K562 (cell line): Measurements from ENCODE around the gene ARHGAP26. TPM values are rescaled to one million over a fixed set of nuclear protein-coding genes. Genes with fewer than 3 reads are reported as not detected.

Source experiments
- ATAC-seq: fragments of 200-7000 bp; cut with Tn5 transposase; 3 replicates; pipeline ENCODE4 v1.9.1; 2020; ENCODE audit warnings: moderate library complexity
- BruUV-seq: library from RNA; stranded (reverse); fragments of 400-500 nt; replicated peaks from 2 replicates; lab custom pipeline; 2021; lab: Mats Ljungman, UMichigan
- CTCF ChIA-PET: fragments of 300-600 bp; formaldehyde crosslinking; extraction: SDS; loops from one replicate; lab custom pipeline; 2021; ENCODE audit warnings: low intra/inter-chr PET ratio; lab: Yijun Ruan, JAX
- POLR2A ChIA-PET: fragments of 300-600, 350-650 bp; sonication (Branson Sonifier 250); formaldehyde crosslinking; extraction: SDS; loops from one replicate; lab custom pipeline; 2021; ENCODE audit warnings: antibody characterized with exemption, inconsistent platforms; lab: Yijun Ruan, JAX
- DNase-seq, 4 experiments: peaks; one replicate each; pipeline versions ENCODE4 v3.0.0 to v3.0.0-alpha.2; 2011 to 2018; ENCODE audit warnings: low spot score in 3 of 4, mixed read lengths in 3 of 4; ENCODE audit errors: extremely low read depth in 1 of 4
- FAIRE-seq: peaks from 2 replicates; lab custom pipeline; 2011; peaks lifted over from hg19 to GRCh38; lab: Jason Lieb, UNC
- H2AFZ ChIP-seq: 2 replicates; pipeline ENCODE4 v1.6.0; 2011; ENCODE audit warnings: low read depth, low read length, control low read depth, inconsistent platforms
- H3K27ac ChIP-seq: fragments of 200-600 bp; 3 replicates; pipeline ENCODE4 v1.8.0; 2011; ENCODE audit warnings: low read depth, mild to moderate bottlenecking, control low read depth, inconsistent platforms, low read length, moderate library complexity, mixed read lengths; ENCODE audit errors: extremely low read depth
- H3K27me3 ChIP-seq, 2 experiments: fragments of 300-600 bp in 1 of 2; 2 replicates in 1 of 2; 3 replicates in 1 of 2; pipeline versions ENCODE4 v1.6.0 to v1.8.0; 2011; ENCODE audit warnings: inconsistent platforms in 2 of 2, low read length in 2 of 2, mild to moderate bottlenecking in 1 of 2, mixed read lengths in 1 of 2, moderate library complexity in 1 of 2; ENCODE audit not compliant: control insufficient read depth in 2 of 2, insufficient read depth in 2 of 2
- H3K36me3 ChIP-seq: fragments of 300-600 bp; 3 replicates; pipeline ENCODE4 v1.8.0; 2011; ENCODE audit warnings: mild to moderate bottlenecking, low read length, inconsistent platforms; ENCODE audit not compliant: control insufficient read depth, insufficient read depth
- H3K4me1 ChIP-seq, 2 experiments: fragments of 200-600 bp in 1 of 2; replicated peaks in 1 of 2; 2 replicates in 1 of 2; 3 replicates in 1 of 2; pipeline versions ENCODE4 v1.5.1 to v1.8.0; 2011; ENCODE audit warnings: inconsistent platforms in 2 of 2, low read length in 2 of 2, mild to moderate bottlenecking in 1 of 2, mixed read lengths in 1 of 2, moderate library complexity in 1 of 2; ENCODE audit not compliant: control insufficient read depth in 2 of 2, insufficient read depth in 2 of 2
- H3K4me2 ChIP-seq: 2 replicates; pipeline ENCODE4 v1.6.1; 2011; ENCODE audit warnings: low read length, control low read depth, inconsistent platforms, mixed read lengths; ENCODE audit not compliant: insufficient read depth
- H3K4me3 ChIP-seq: fragments of 200-600 bp; sonication (generic), shearing (Covaris generic); 2 replicates; pipeline ENCODE4 v1.5.1; 2016; ENCODE audit warnings: control low read depth, inconsistent platforms
- H3K79me2 ChIP-seq: fragments of 200-600 bp; 3 replicates; pipeline ENCODE4 v1.8.0; 2011; ENCODE audit warnings: low read length, inconsistent platforms; ENCODE audit not compliant: control insufficient read depth, insufficient read depth
- H3K9ac ChIP-seq, 2 experiments: 2 replicates each; pipeline versions ENCODE4 v1.6.0 to v1.6.1; 2011; ENCODE audit warnings: low read depth in 2 of 2, low read length in 2 of 2, control low read depth in 1 of 2, inconsistent platforms in 1 of 2, mild to moderate bottlenecking in 1 of 2, mixed read lengths in 1 of 2; ENCODE audit not compliant: insufficient read depth in 1 of 2
- H3K9me1 ChIP-seq: one replicate; pipeline ENCODE4 v1.6.0; 2011; ENCODE audit warnings: inconsistent platforms, mild to moderate bottlenecking, low read length, moderate library complexity; ENCODE audit not compliant: control insufficient read depth, insufficient read depth
- H3K9me3 ChIP-seq: replicated peaks from 2 replicates; pipeline ENCODE4 v1.5.1; 2011; ENCODE audit warnings: low read depth, low read length, inconsistent platforms; ENCODE audit not compliant: control insufficient read depth, insufficient read depth
- H4K20me1 ChIP-seq: replicated peaks from 2 replicates; pipeline ENCODE4 v1.6.1; 2011; ENCODE audit warnings: low read length, inconsistent platforms, mixed read lengths; ENCODE audit not compliant: control insufficient read depth, insufficient read depth
- ADNP ChIP-seq: fragments of 200-800 bp; sonication (Bioruptor generic); IDR thresholded peaks from 2 replicates; pipeline ENCODE4 v1.6.1; 2016; ENCODE audit warnings: missing genetic modification characterization, missing compliant biosample characterization
- ARID1B ChIP-seq: fragments of 450-650 bp; IDR thresholded peaks from 2 replicates; pipeline ENCODE4 v1.6.1; 2016; ENCODE audit warnings: antibody characterized with exemption, mild to moderate bottlenecking, inconsistent platforms
- BACH1 ChIP-seq: fragments of 200-800 bp; sonication (Bioruptor generic); IDR thresholded peaks from 2 replicates; pipeline ENCODE4 v1.6.1; 2016; ENCODE audit warnings: missing genetic modification characterization, missing compliant biosample characterization
- DPF2 ChIP-seq: fragments of 450-650 bp; IDR thresholded peaks from 2 replicates; pipeline ENCODE4 v1.6.1; 2016
- EP300 ChIP-seq: IDR thresholded peaks from 2 replicates; pipeline ENCODE4 v1.6.1; 2012; ENCODE audit warnings: low read length, improper control_type of control experiment
- MCM2 ChIP-seq: fragments of 450-650 bp; IDR thresholded peaks from 2 replicates; pipeline ENCODE4 v1.6.1; 2017; ENCODE audit warnings: low read depth, mild to moderate bottlenecking
- MTA1 ChIP-seq: fragments of 450-650 bp; IDR thresholded peaks from 2 replicates; pipeline ENCODE4 v1.6.1; 2017; ENCODE audit warnings: borderline replicate concordance
- NR3C1 ChIP-seq: sonication (generic); formaldehyde crosslinking; IDR thresholded peaks from 2 replicates; pipeline ENCODE4 v1.8.1; 2022; ENCODE audit warnings: missing genetic modification reagents
- PRDM10 ChIP-seq: fragments of 450-650 bp; IDR thresholded peaks from 2 replicates; pipeline ENCODE4 v1.6.1; 2018; ENCODE audit not compliant: partially characterized antibody
- RAD21 ChIP-seq, 2 experiments: fragments of 250-450 bp in 1 of 2; fragments of 450-650 bp in 1 of 2; sonication (Bioruptor Pico) in 1 of 2; formaldehyde crosslinking in 1 of 2; IDR thresholded peaks in 1 of 2; conservative IDR thresholded peaks in 1 of 2; 2 replicates each; pipeline versions ENCODE4 v1.4.0 to v1.8.0; 2020 to 2022; ENCODE audit warnings: mild to moderate bottlenecking in 2 of 2, moderate library complexity in 1 of 2
- SLC30A9 ChIP-seq: fragments of 250-450 bp; sonication (Bioruptor Pico); IDR thresholded peaks from 2 replicates; pipeline ENCODE4 v1.8.0; 2022; ENCODE audit warnings: mild to moderate bottlenecking, moderate library complexity
- SMARCE1 ChIP-seq: fragments of 450-650 bp; IDR thresholded peaks from 2 replicates; pipeline ENCODE4 v1.7.1; 2016; ENCODE audit warnings: mild to moderate bottlenecking
- TCF3 ChIP-seq: sonication (generic); formaldehyde crosslinking; IDR thresholded peaks from 2 replicates; pipeline ENCODE4 v1.4.0; 2020; ENCODE audit warnings: mild to moderate bottlenecking, missing genetic modification reagents
- ZEB2 ChIP-seq: fragments of 450-650 bp; IDR thresholded peaks from 2 replicates; pipeline ENCODE4 v1.6.1; 2016
- ZNF512 ChIP-seq: IDR thresholded peaks from 2 replicates; pipeline ENCODE4 v1.6.1; 2016; ENCODE audit warnings: missing genetic modification characterization, missing compliant biosample characterization
- WGBS: fragments of 100-300 bp; shearing (Covaris generic); methylation state at CpG from one replicate; pipeline ENCODE4 v1.1.6; 2016; ENCODE audit warnings: low coverage, mixed read lengths; ENCODE audit not compliant: insufficient coverage; ENCODE audit errors: missing lambda C conversion rate; 5-methylcytosine and 5-hydroxymethylcytosine counted together
- in situ Hi-C: fragments of 300-500 bp; cut with MboI; formaldehyde crosslinking; loops from 4 replicates; pipeline ENCODE4 v1.15.0; 2018; ENCODE audit warnings: inconsistent platforms, mixed read lengths
- intact Hi-C: fragments of 100-400 bp; cut with micrococcal nuclease; formaldehyde crosslinking; loops from 2 replicates; pipeline ENCODE4 v1.14.2; 2022
- polyA plus RNA-seq, 8 experiments: library from polyadenylated mRNA; depleted of rRNA in 4 of 8; stranded (reverse) in 5 of 8; unstranded in 3 of 8; fragments of >200 nt; fragmentation: Nextera tagmentation in 2 of 8; fragmentation: Illumina TruSeq in 1 of 8; extraction: Ambion mirVana in 2 of 8; extraction: Trizol in 1 of 8; gene quantifications; 2 replicates each; pipeline versions ENCODE4 v1.2.1 to v1.2.3, GENCODE V29; 2011 to 2014; ENCODE audit warnings: inconsistent platforms in 1 of 8, missing spikeins in 1 of 8
- total RNA-seq, 7 experiments: library from RNA; depleted of rRNA in 6 of 7; stranded (reverse); fragments of >200 nt in 6 of 7; fragmentation: Illumina TruSeq in 2 of 7; extraction: Trizol in 2 of 7; gene quantifications; 2 replicates each; pipeline versions ENCODE4 v1.2.1 to v1.2.3, GENCODE V29; 2011 to 2021; ENCODE audit warnings: low replicate concordance in 1 of 7

The ARHGAP26 gene
- total and polyA plus RNA-seq, 9 of the 15 experiments (the other 6 are each of a cell fraction or from before 2014, with no cell fraction given), result 0.13 to 1.1 (median 0.55) TPM

GRCh38 chr5:143224672-143225071 lies 454.5 kb downstream of the ARHGAP26 start:
- peak in 2 of 4 experiments; percentile 43 to 52 for DNase-seq
- ChIA-PET POLR2A (interaction anchor here (0.5 to 2.3 kb wide), 6 partner anchors 8 to 165 kb away, joined by 3 to 12 read pairs (median 4); no protein-coding TSS in a partner anchor), CTCF (interaction anchor here (0.6 kb wide), 1 partner anchor 13 kb away, joined by 3 read pairs; no protein-coding TSS in a partner anchor)
- H2AFZ ChIP-seq, result peak overlapping the region; percentile 73
- H3K9me1 ChIP-seq, result no peaks in the 10 kb centered on the region
- H4K20me1 ChIP-seq, result no peaks in the 10 kb centered on the region
- no peak for FAIRE-seq
- no peak overlapping the region for H3K9ac ChIP-seq
- no TSS peak for BruUV-seq
- H3K4me3 ChIP-seq, result no peak overlapping the region
- H3K9me3 ChIP-seq, result no peaks in the 10 kb centered on the region
- no peaks in the 10 kb centered on the region for H3K79me2 ChIP-seq
- in situ Hi-C loops (no loop called here), intact Hi-C loops (no loop called here)
- H3K4me2 ChIP-seq, result peak overlapping the region; percentile 19; the same call in 1 of the 2 replicates
- no peak for ATAC-seq
- 3% methylated on average over 5 of the region's 5 CpGs for WGBS
- H3K27me3 ChIP-seq, result no peaks in the 10 kb centered on the region
- H3K4me1 ChIP-seq, result peaks cover 17 to 51% of the 10 kb centered on the region in 2 experiments
- no peaks in the 10 kb centered on the region for H3K36me3 ChIP-seq
- peak overlapping the region; percentile 46; the same call in 2 of the 3 replicates for H3K27ac ChIP-seq
- TF ChIP-seq RAD21 (CRISPR knock-in tag; conservative IDR thresholded peaks at IDR 0.05 in 1 of 2, IDR thresholded peaks at IDR 0.05 in 1 of 2) (0 out of 4 replicates have a peak, but pooled peaks of 1 of the 2 experiments have one; percentile 4), BACH1 (no peak), NR3C1 (CRISPR knock-in tag) (no peak), DPF2 (peak; percentile 67), ADNP (tag) (no peak), MTA1 (no peak), MCM2 (no peak), SLC30A9 (no peak), PRDM10 (peak; percentile 64), ARID1B (peak; percentile 74), ZNF512 (tag) (no peak), SMARCE1 (0 out of 2 replicates have a peak, but pooled peaks have one; percentile 37), TCF3 (peak; percentile 28; the same call in 1 of the 2 replicates), EP300 (peak; percentile 31; the same call in 1 of the 2 replicates), ZEB2 (peak; percentile 43; the same call in 1 of the 2 replicates)
